ENCODE data around the gene LSMEM2.

- TF ChIP-seq NFE2L1 (CRISPR knock-in tag; IDR thresholded peaks at IDR 0.05) (no peak), CTCF (IDR thresholded peaks at IDR 0.05) (no peak), AFF4 (CRISPR knock-in tag; IDR thresholded peaks at IDR 0.05; ENCODE audit: borderline replicate concordance) (no peak), ATF3 (CRISPR knock-in tag; conservative IDR thresholded peaks at IDR 0.05) (no peak), ATF2 (CRISPR knock-in tag; IDR thresholded peaks at IDR 0.05; ENCODE audit: borderline replicate concordance, low read depth) (no peak), NFYB (CRISPR knock-in tag; conservative IDR thresholded peaks at IDR 0.05; ENCODE audit: low read depth) (no peak), USF2 (CRISPR knock-in tag; IDR thresholded peaks at IDR 0.05) (no peak), RORB (CRISPR knock-in tag; IDR thresholded peaks at IDR 0.05) (no peak)
Observed at GRCh38 chr3:50299929-50300680, 21.2 kb downstream of the LSMEM2 start.

Measured in WTC11 (cell line).